Measurements from ENCODE around the gene TIE1. TPM values are rescaled to one million over a fixed set of nuclear protein-coding genes. Genes with fewer than 3 reads are reported as not detected.

The TIE1 gene
- total RNA-seq, 4 donors from 2014 or later: 8.8 to 23.3 (median 10.9) TPM

Small RNA genes lying within 50 kb of the gene (microRNA-seq; reads per million reads assigned to microRNA genes)
- 1.7 to 3.4 reads per million in 2 donors for gene MIR6734 (ENCODE audit: borderline number of aligned reads in 1 of 2, borderline replicate concordance in 2 of 2)

Other genes starting within 250 kb of the TIE1 start
- gene EBNA1BP2, start 128.7 kb upstream of the TIE1 start, total RNA-seq: 10 to 100 TPM; 25.2 to 57.2 (median 43.0) TPM
- gene CFAP57, start 128.7 kb upstream of the TIE1 start, total RNA-seq: under 1 TPM; 0.19 to 0.38 (median 0.24) TPM
- gene TMEM125, start 31.0 kb upstream of the TIE1 start, total RNA-seq: 10 to 100 TPM; 13.6 to 34.5 (median 19.0) TPM
- gene C1orf210, start 15.4 kb upstream of the TIE1 start, total RNA-seq: 10 to 100 TPM; 16.1 to 28.2 (median 25.4) TPM
- gene MPL, start 36.8 kb downstream of the TIE1 start, total RNA-seq: under 1 TPM in 1 of 4 donors, not detected in 3; 0.15 TPM
- 10 to 100 TPM in 1 of 4 donors, 1 to 10 TPM in 3; 2.7 to 12.1 (median 6.5) TPM for gene CDC20, start 58.0 kb downstream of the TIE1 start, total RNA-seq
- gene ELOVL1, start 67.0 kb downstream of the TIE1 start, total RNA-seq: 100 to 1,000 TPM; 359 to 592 (median 401) TPM
- gene MED8, start 88.8 kb downstream of the TIE1 start, total RNA-seq: 10 to 100 TPM; 43.6 to 58.4 (median 50.8) TPM
- 10 to 100 TPM; 33.2 to 75.3 (median 42.0) TPM for gene SZT2, start 88.9 kb downstream of the TIE1 start, total RNA-seq
- 10 to 100 TPM; 35.5 to 39.4 (median 38.0) TPM for gene HYI, start 152.9 kb downstream of the TIE1 start, total RNA-seq
- gene PTPRF, start 229.9 kb downstream of the TIE1 start, total RNA-seq: 100 to 1,000 TPM; 204 to 236 (median 231) TPM